OCI-LY1 (cell line): ENCODE data around the gene PDCD2.

ENCODE experiments used
- H2AFZ ChIP-seq: fragments of 200-600 bp; sonication (generic), shearing (Covaris generic); 2 replicates; pipeline ENCODE4 v1.6.0; 2014; ENCODE audit warnings: antibody characterized with exemption, mild to moderate bottlenecking, low read length
- H3F3A ChIP-seq: fragments of 200-600 bp; sonication (generic), shearing (Covaris generic); 2 replicates; pipeline ENCODE4 v1.6.0; 2014; ENCODE audit warnings: mild to moderate bottlenecking, antibody characterized with exemption, low read length, moderate library complexity; ENCODE audit not compliant: insufficient read depth
- H3K27ac ChIP-seq: fragments of 200-600 bp; sonication (generic); 2 replicates; pipeline ENCODE4 v1.5.1; 2014; ENCODE audit warnings: low read length, mixed run types, mild to moderate bottlenecking, low read depth; ENCODE audit not compliant: poor library complexity, severe bottlenecking
- H3K27me3 ChIP-seq: fragments of 200-600 bp; sonication (generic); 2 replicates; pipeline ENCODE4 v1.6.0; 2014; ENCODE audit warnings: antibody characterized with exemption, mild to moderate bottlenecking, low read length, moderate library complexity; ENCODE audit not compliant: insufficient read depth
- H3K36me3 ChIP-seq: fragments of 200-600 bp; sonication (generic); 2 replicates; pipeline ENCODE4 v1.6.1; 2014; ENCODE audit warnings: mild to moderate bottlenecking, antibody characterized with exemption, low read length, moderate library complexity, mixed read lengths; ENCODE audit not compliant: insufficient read depth
- H3K4me1 ChIP-seq: fragments of 200-600 bp; sonication (generic); 2 replicates; pipeline ENCODE4 v1.5.1; 2014; ENCODE audit warnings: mild to moderate bottlenecking, low read length, moderate library complexity; ENCODE audit not compliant: insufficient read depth, severe bottlenecking
- H3K4me2 ChIP-seq: fragments of 200-600 bp; sonication (generic), shearing (Covaris generic); 2 replicates; pipeline ENCODE4 v1.6.1; 2014; ENCODE audit warnings: low read length
- H3K4me3 ChIP-seq: fragments of 200-600 bp; sonication (generic); 2 replicates; pipeline ENCODE4 v1.5.1; 2014; ENCODE audit warnings: low read length, low read depth, mild to moderate bottlenecking, mixed read lengths; ENCODE audit not compliant: poor library complexity, severe bottlenecking
- H3K79me2 ChIP-seq: fragments of 200-600 bp; shearing (Covaris generic); 2 replicates; pipeline ENCODE4 v1.6.1; 2016; ENCODE audit warnings: mixed run types, low read length, mixed read lengths; ENCODE audit not compliant: insufficient read depth
- H3K9ac ChIP-seq: fragments of 200-600 bp; sonication (generic), shearing (Covaris generic); 2 replicates; pipeline ENCODE4 v1.6.1; 2014; ENCODE audit warnings: mild to moderate bottlenecking, low read length, mixed read lengths
- H3K9me2 ChIP-seq: fragments of 200-600 bp; sonication (generic), shearing (Covaris generic); 2 replicates; pipeline ENCODE4 v1.6.1; 2014; ENCODE audit warnings: low read depth, mild to moderate bottlenecking, low read length, mixed read lengths
- H3K9me3 ChIP-seq: fragments of 200-600 bp; shearing (Covaris generic); 2 replicates; pipeline ENCODE4 v1.6.1; 2014; ENCODE audit warnings: low read length, mixed read lengths
- H4K20me1 ChIP-seq: fragments of 200-600 bp; sonication (generic), shearing (Covaris generic); 2 replicates; pipeline ENCODE4 v1.6.0; 2016; ENCODE audit warnings: mild to moderate bottlenecking, low read length; ENCODE audit not compliant: insufficient read depth
- CTCF ChIP-seq: fragments of 200-600 bp; sonication (generic), shearing (Covaris generic); IDR thresholded peaks from 2 replicates; pipeline ENCODE4 v1.5.1; 2017; ENCODE audit warnings: mild to moderate bottlenecking, antibody characterized with exemption, low read length, moderate library complexity, mixed read lengths
- EZH2 ChIP-seq: fragments of 200-600 bp; sonication (generic), shearing (Covaris generic); IDR thresholded peaks from 2 replicates; pipeline ENCODE4 v1.8.0; 2017; ENCODE audit warnings: borderline replicate concordance, mixed run types, mild to moderate bottlenecking, antibody characterized with exemption, low read length, moderate library complexity, mixed read lengths

The PDCD2 gene

GRCh38 chr6:170525795-170526194, 58.6 kb downstream of the PDCD2 start:
- TF ChIP-seq EZH2 (no peak), CTCF (no peak)
- Histone ChIP-seq H3K27ac (no peak overlapping the region), H3K79me2 (no peaks in the 10 kb centered on the region), H2AFZ (no peak overlapping the region), H3K4me1 (no peaks in the 10 kb centered on the region), H3K4me3 (no peak overlapping the region), H3K9me3 (no peaks in the 10 kb centered on the region), H3K9ac (no peak overlapping the region), H4K20me1 (no peaks in the 10 kb centered on the region), H3K9me2 (no peaks in the 10 kb centered on the region), H3K36me3 (no peaks in the 10 kb centered on the region), H3K27me3 (no peaks in the 10 kb centered on the region), H3F3A (no peaks in the 10 kb centered on the region), H3K4me2 (no peak overlapping the region)
